ENCODE data around the gene GDI1. TPM values are rescaled to one million over a fixed set of nuclear protein-coding genes. Genes with fewer than 3 reads are reported as not detected.

The GDI1 gene
- polyA plus RNA-seq, 3 donors: 15.8 to 398 (median 21.3) TPM

GRCh38 chrX:154484255-154485149 lies 47.5 kb downstream of the GDI1 start:
- peaks cover 0 to 18% (median 4%) of the 10 kb centered on the region in 7 donors for H3K9me3 Mint-ChIP-seq
- Histone ChIP-seq H3K27me3 (ENCODE audit: control insufficient read depth in 2 of 2, insufficient read depth in 2 of 2, low read length in 2 of 2) (no peaks in the 10 kb centered on the region), H3K9me3 (replicated peaks in 1 of 2; ENCODE audit: control insufficient read depth in 1 of 2, insufficient read depth in 1 of 2, low read length in 2 of 2) (no peaks in the 10 kb centered on the region), H3K9ac (ENCODE audit: insufficient read depth, low read length, poor library complexity, severe bottlenecking) (no peak overlapping the region), H2AFZ (ENCODE audit: insufficient read depth, low read depth, low read length, poor library complexity, severe bottlenecking) (no peak overlapping the region), H3K27ac (ENCODE audit: low read depth in 1 of 2, low read length in 2 of 2) (peak overlapping the region; percentile 27 to 66), H3K79me2 (ENCODE audit: insufficient read depth, low read length) (peaks cover 20% of the 10 kb centered on the region), H4K20me1 (ENCODE audit: insufficient read depth, low read length) (no peaks in the 10 kb centered on the region), H3K4me3 (replicated peaks in 1 of 3; ENCODE audit: low read depth in 2 of 3, low read length in 3 of 3) (peak overlapping the region in 1 of 3 experiments; percentile 74), H3K4me1 (ENCODE audit: control insufficient read depth in 1 of 2, insufficient read depth in 2 of 2, low read length in 2 of 2) (peaks cover 35 to 49% of the 10 kb centered on the region in 2 donors), H3K36me3 (replicated peaks in 1 of 2; ENCODE audit: control insufficient read depth in 1 of 2, insufficient read depth in 2 of 2, low read length in 2 of 2) (peaks cover 0 to 3% of the 10 kb centered on the region in 2 donors), H3K4me2 (replicated peaks; ENCODE audit: extremely low read depth, low read length, poor library complexity, severe bottlenecking) (peak overlapping the region; percentile 77)
- peak; percentile 49 to 70 (median 65) for DNase-seq
- WGBS (ENCODE audit: insufficient coverage): 48% methylated on average over 5 of the region's 16 CpGs
- H3K36me3 Mint-ChIP-seq: peaks cover 12 to 18% of the 10 kb centered on the region in 2 donors
- H3K4me3 Mint-ChIP-seq: peak overlapping the region; percentile 46 to 65
- H3K4me1 Mint-ChIP-seq: peaks cover 27% of the 10 kb centered on the region
- no peak for TF ChIP-seq CTCF (IDR thresholded peaks at IDR 0.05)
- intact Hi-C loops (cut with micrococcal nuclease): no loop called here
- H3K27ac Mint-ChIP-seq: peak overlapping the region; percentile 56 to 77 (median 66)
- H3K27me3 Mint-ChIP-seq (ENCODE audit: low read depth in 3 of 3): peaks cover 0 to 17% (median 3%) of the 10 kb centered on the region in 3 donors

- Histone ChIP-seq H3K36me3 (replicated peaks in 1 of 2; ENCODE audit: control insufficient read depth in 1 of 2, insufficient read depth in 2 of 2, low read length in 2 of 2) (peaks cover 0 to 3% of the 10 kb centered on the region in 2 donors), H3K79me2 (ENCODE audit: insufficient read depth, low read length) (peaks cover 20% of the 10 kb centered on the region), H3K9ac (ENCODE audit: insufficient read depth, low read length, poor library complexity, severe bottlenecking) (peak overlapping the region; percentile 64), H3K9me3 (replicated peaks in 1 of 2; ENCODE audit: control insufficient read depth in 1 of 2, insufficient read depth in 1 of 2, low read length in 2 of 2) (no peaks in the 10 kb centered on the region), H3K4me3 (replicated peaks in 1 of 3; ENCODE audit: low read depth in 2 of 3, low read length in 3 of 3) (peak overlapping the region in 2 of 3 experiments; percentile 20 to 74), H3K27me3 (ENCODE audit: control insufficient read depth in 2 of 2, insufficient read depth in 2 of 2, low read length in 2 of 2) (no peaks in the 10 kb centered on the region), H3K27ac (ENCODE audit: low read depth in 1 of 2, low read length in 2 of 2) (peak overlapping the region; percentile 27 to 66), H4K20me1 (ENCODE audit: insufficient read depth, low read length) (no peaks in the 10 kb centered on the region), H2AFZ (ENCODE audit: insufficient read depth, low read depth, low read length, poor library complexity, severe bottlenecking) (no peak overlapping the region), H3K4me2 (replicated peaks; ENCODE audit: extremely low read depth, low read length, poor library complexity, severe bottlenecking) (peak overlapping the region; percentile 77), H3K4me1 (ENCODE audit: control insufficient read depth in 1 of 2, insufficient read depth in 2 of 2, low read length in 2 of 2) (peaks cover 35 to 50% of the 10 kb centered on the region in 2 donors)
- Mint-ChIP-seq H3K27ac (peak overlapping the region in 5 of 7 donors; percentile 19 to 76 (median 61)), H3K4me3 (peak overlapping the region; percentile 65 to 69), H3K36me3 (peaks cover 12 to 18% of the 10 kb centered on the region in 2 donors), H3K27me3 (ENCODE audit: low read depth in 3 of 3) (peaks cover 0 to 11% (median 3%) of the 10 kb centered on the region in 3 donors), H3K4me1 (peaks cover 30% of the 10 kb centered on the region), H3K9me3 (peaks cover 0 to 25% (median 10%) of the 10 kb centered on the region in 7 donors)
- 47% methylated on average over 4 of the region's 35 CpGs for WGBS (ENCODE audit: insufficient coverage)
- TF ChIP-seq CTCF (IDR thresholded peaks at IDR 0.05): no peak
- intact Hi-C loops (cut with micrococcal nuclease): no loop called here
- no peak for DNase-seq
These were observed 48.4 kb downstream of the GDI1 start for GRCh38 chrX:154485150-154486051.
